K562 (cell line): Measurements from ENCODE around the gene MAGEA9B. TPM values are rescaled to one million over a fixed set of nuclear protein-coding genes. Genes with fewer than 3 reads are reported as not detected.
"Not testable (repeated sequence)": the region's sequence is repeated elsewhere in the genome, so short reads cannot be mapped to it uniquely, and the experiment has no call there.

ENCODE experiments used
- ATAC-seq: fragments of 200-7000 bp; cut with Tn5 transposase; 3 replicates; pipeline ENCODE4 v1.9.1; 2020; ENCODE audit warnings: moderate library complexity
- Bru-seq: library from RNA; stranded (reverse); fragments of 400-500 nt; gene quantifications from one replicate; lab custom pipeline; 2021; lab: Mats Ljungman, UMichigan
- BruChase-seq, 2 experiments: library from RNA; stranded (reverse); fragments of 400-500 nt; gene quantifications; one replicate each; lab custom pipeline; 2021; lab: Mats Ljungman, UMichigan
- BruUV-seq: library from RNA; stranded (reverse); fragments of 400-500 nt; replicated peaks from 2 replicates; lab custom pipeline; 2021; lab: Mats Ljungman, UMichigan
- CTCF ChIA-PET: fragments of 300-600 bp; formaldehyde crosslinking; extraction: SDS; loops from one replicate; lab custom pipeline; 2021; ENCODE audit warnings: low intra/inter-chr PET ratio; lab: Yijun Ruan, JAX
- POLR2A ChIA-PET: fragments of 300-600, 350-650 bp; sonication (Branson Sonifier 250); formaldehyde crosslinking; extraction: SDS; loops from one replicate; lab custom pipeline; 2021; ENCODE audit warnings: antibody characterized with exemption, inconsistent platforms; lab: Yijun Ruan, JAX
- DNase-seq, 4 experiments: peaks; one replicate each; pipeline versions ENCODE4 v3.0.0 to v3.0.0-alpha.2; 2011 to 2018; ENCODE audit warnings: low spot score in 3 of 4, mixed read lengths in 3 of 4; ENCODE audit errors: extremely low read depth in 1 of 4
- FAIRE-seq: peaks from 2 replicates; lab custom pipeline; 2011; peaks lifted over from hg19 to GRCh38; lab: Jason Lieb, UNC
- H2AFZ ChIP-seq: 2 replicates; pipeline ENCODE4 v1.6.0; 2011; ENCODE audit warnings: low read depth, low read length, control low read depth, inconsistent platforms
- H3K27ac ChIP-seq: fragments of 200-600 bp; 3 replicates; pipeline ENCODE4 v1.8.0; 2011; ENCODE audit warnings: low read depth, mild to moderate bottlenecking, control low read depth, inconsistent platforms, low read length, moderate library complexity, mixed read lengths; ENCODE audit errors: extremely low read depth
- H3K27me3 ChIP-seq, 2 experiments: fragments of 300-600 bp in 1 of 2; 2 replicates in 1 of 2; 3 replicates in 1 of 2; pipeline versions ENCODE4 v1.6.0 to v1.8.0; 2011; ENCODE audit warnings: inconsistent platforms in 2 of 2, low read length in 2 of 2, mild to moderate bottlenecking in 1 of 2, mixed read lengths in 1 of 2, moderate library complexity in 1 of 2; ENCODE audit not compliant: control insufficient read depth in 2 of 2, insufficient read depth in 2 of 2
- H3K36me3 ChIP-seq: fragments of 300-600 bp; 3 replicates; pipeline ENCODE4 v1.8.0; 2011; ENCODE audit warnings: mild to moderate bottlenecking, low read length, inconsistent platforms; ENCODE audit not compliant: control insufficient read depth, insufficient read depth
- H3K4me1 ChIP-seq, 2 experiments: fragments of 200-600 bp in 1 of 2; replicated peaks in 1 of 2; 2 replicates in 1 of 2; 3 replicates in 1 of 2; pipeline versions ENCODE4 v1.5.1 to v1.8.0; 2011; ENCODE audit warnings: inconsistent platforms in 2 of 2, low read length in 2 of 2, mild to moderate bottlenecking in 1 of 2, mixed read lengths in 1 of 2, moderate library complexity in 1 of 2; ENCODE audit not compliant: control insufficient read depth in 2 of 2, insufficient read depth in 2 of 2
- H3K4me2 ChIP-seq: 2 replicates; pipeline ENCODE4 v1.6.1; 2011; ENCODE audit warnings: low read length, control low read depth, inconsistent platforms, mixed read lengths; ENCODE audit not compliant: insufficient read depth
- H3K4me3 ChIP-seq: fragments of 200-600 bp; sonication (generic), shearing (Covaris generic); 2 replicates; pipeline ENCODE4 v1.5.1; 2016; ENCODE audit warnings: control low read depth, inconsistent platforms
- H3K79me2 ChIP-seq: fragments of 200-600 bp; 3 replicates; pipeline ENCODE4 v1.8.0; 2011; ENCODE audit warnings: low read length, inconsistent platforms; ENCODE audit not compliant: control insufficient read depth, insufficient read depth
- H3K9ac ChIP-seq, 2 experiments: 2 replicates each; pipeline versions ENCODE4 v1.6.0 to v1.6.1; 2011; ENCODE audit warnings: low read depth in 2 of 2, low read length in 2 of 2, control low read depth in 1 of 2, inconsistent platforms in 1 of 2, mild to moderate bottlenecking in 1 of 2, mixed read lengths in 1 of 2; ENCODE audit not compliant: insufficient read depth in 1 of 2
- H3K9me1 ChIP-seq: one replicate; pipeline ENCODE4 v1.6.0; 2011; ENCODE audit warnings: inconsistent platforms, mild to moderate bottlenecking, low read length, moderate library complexity; ENCODE audit not compliant: control insufficient read depth, insufficient read depth
- H3K9me3 ChIP-seq: replicated peaks from 2 replicates; pipeline ENCODE4 v1.5.1; 2011; ENCODE audit warnings: low read depth, low read length, inconsistent platforms; ENCODE audit not compliant: control insufficient read depth, insufficient read depth
- H4K20me1 ChIP-seq: replicated peaks from 2 replicates; pipeline ENCODE4 v1.6.1; 2011; ENCODE audit warnings: low read length, inconsistent platforms, mixed read lengths; ENCODE audit not compliant: control insufficient read depth, insufficient read depth
- WGBS: fragments of 100-300 bp; shearing (Covaris generic); methylation state at CpG from one replicate; pipeline ENCODE4 v1.1.6; 2016; ENCODE audit warnings: low coverage, mixed read lengths; ENCODE audit not compliant: insufficient coverage; ENCODE audit errors: missing lambda C conversion rate; 5-methylcytosine and 5-hydroxymethylcytosine counted together
- in situ Hi-C: fragments of 300-500 bp; cut with MboI; formaldehyde crosslinking; loops from 4 replicates; pipeline ENCODE4 v1.15.0; 2018; ENCODE audit warnings: inconsistent platforms, mixed read lengths
- intact Hi-C: fragments of 100-400 bp; cut with micrococcal nuclease; formaldehyde crosslinking; loops from 2 replicates; pipeline ENCODE4 v1.14.2; 2022
- long read RNA-seq, 3 experiments: library from polyadenylated mRNA in 2 of 3; library from RNA in 1 of 3; unstranded in 2 of 3; stranded (forward) in 1 of 3; transcript quantifications; one replicate each; pipeline ENCODE4 v2.0.0, GENCODE V29; 2019 to 2022
- polyA minus RNA-seq, 3 experiments: library from RNA; depleted of rRNA, polyadenylated mRNA; stranded (reverse); fragments of >200 nt; gene quantifications; 2 replicates each; pipeline ENCODE4 v1.2.3, GENCODE V29; 2011
- polyA plus RNA-seq, 8 experiments: library from polyadenylated mRNA; depleted of rRNA in 4 of 8; stranded (reverse) in 5 of 8; unstranded in 3 of 8; fragments of >200 nt; fragmentation: Nextera tagmentation in 2 of 8; fragmentation: Illumina TruSeq in 1 of 8; extraction: Ambion mirVana in 2 of 8; extraction: Trizol in 1 of 8; gene quantifications; 2 replicates each; pipeline versions ENCODE4 v1.2.1 to v1.2.3, GENCODE V29; 2011 to 2014; ENCODE audit warnings: inconsistent platforms in 1 of 8, missing spikeins in 1 of 8
- total RNA-seq, 7 experiments: library from RNA; depleted of rRNA in 6 of 7; stranded (reverse); fragments of >200 nt in 6 of 7; fragmentation: Illumina TruSeq in 2 of 7; extraction: Trizol in 2 of 7; gene quantifications; 2 replicates each; pipeline versions ENCODE4 v1.2.1 to v1.2.3, GENCODE V29; 2011 to 2021; ENCODE audit warnings: low replicate concordance in 1 of 7

Gene MAGEA9B
- 8.0 and 11.9 TPM in 2 replicates for total RNA-seq (2011; cell fraction: chromatin; rRNA removed; ENCODE audit: low replicate concordance)
- 7.0 and 10.3 TPM in 2 replicates for total RNA-seq (2011; cell fraction: nucleolus; rRNA removed)
- total RNA-seq (2011; cell fraction: nucleoplasm; rRNA removed), result 8.7 and 10.4 TPM in 2 replicates
- total RNA-seq (2014; rRNA removed) (13.4 and 20.6 TPM in 2 replicates), total RNA-seq (2014; rRNA removed; fragmentation: Illumina TruSeq; extraction: Trizol) (9.6 and 11.2 TPM in 2 replicates), total RNA-seq (2015; rRNA removed; fragmentation: Illumina TruSeq; extraction: Trizol) (12.3 and 12.4 TPM in 2 replicates), total RNA-seq (2021) (12.8 and 14.9 TPM in 2 replicates), polyA plus RNA-seq (2011; rRNA removed) (11.9 and 31.2 TPM in 2 replicates), polyA plus RNA-seq (2014; fragmentation: Illumina TruSeq; extraction: Trizol) (18.5 and 19.4 TPM in 2 replicates), polyA plus RNA-seq (2014; fragmentation: Nextera tagmentation; extraction: Ambion mirVana) (10 to 100 TPM; 11.7 to 14.1 TPM), polyA plus RNA-seq (2014; rRNA removed) (15.7 and 18.2 TPM in 2 replicates), polyA minus RNA-seq (2011; rRNA and poly(A)+ RNA removed) (3.8 and 13.4 TPM in 2 replicates), Bru-seq, nascent RNA (percentile 42 among the genes with signal in this experiment), BruChase-seq, experiment 1, labeled RNA remaining after a 2-hour chase (percentile 48 among the genes with signal in this experiment), BruChase-seq, experiment 2, labeled RNA remaining after a 6-hour chase (percentile 55 among the genes with signal in this experiment)
- 11.3 and 35.9 TPM in 2 replicates for polyA plus RNA-seq (2011; cell fraction: cytosol; rRNA removed)
- 8.7 and 25.4 TPM in 2 replicates for polyA plus RNA-seq (2011; cell fraction: nucleus; rRNA removed)
- 14.0 and 21.5 TPM in 2 replicates for polyA plus RNA-seq (2012)
- polyA minus RNA-seq (2011; cell fraction: cytosol; rRNA and poly(A)+ RNA removed), result 5.2 and 14.5 TPM in 2 replicates
- 2.6 and 3.1 TPM in 2 replicates for polyA minus RNA-seq (2011; cell fraction: nucleus; rRNA and poly(A)+ RNA removed)
- long read RNA-seq, experiment 1, transcript MAGEA9B-203 (4 exons, 1,807 nt), result major isoform, 99 of 181 reads
- long read RNA-seq, experiment 1, transcript MAGEA9B-204 (3 exons, 536 nt), result minor isoform, 30 of 181 reads
- long read RNA-seq, experiment 1, transcript MAGEA9B-201 (4 exons, 891 nt), result minor isoform, 10 of 181 reads
- long read RNA-seq, experiment 1, partial matches to known transcripts, result 12 of 181 reads
- long read RNA-seq, experiment 1, other reads (novel, unspliced or antisense), result 29 of 181 reads
- long read RNA-seq, experiment 2, transcript MAGEA9B-203 (4 exons, 1,807 nt), result major isoform, 10 of 26 reads
- long read RNA-seq, experiment 2, partial matches to known transcripts, result 7 of 26 reads
- long read RNA-seq, experiment 2, other reads (novel, unspliced or antisense), result 7 of 26 reads
- long read RNA-seq, experiment 3, transcript MAGEA9B-203 (4 exons, 1,807 nt), result major isoform, 49 of 83 reads
- long read RNA-seq, experiment 3, transcript MAGEA9B-204 (3 exons, 536 nt), result minor isoform, 14 of 83 reads
- long read RNA-seq, experiment 3, transcript MAGEA9B-201 (4 exons, 891 nt), result minor isoform, 8 of 83 reads
- long read RNA-seq, experiment 3, partial matches to known transcripts, result 3 of 83 reads
- long read RNA-seq, experiment 3, other reads (novel, unspliced or antisense), result 9 of 83 reads

GRCh38 chrX:149587359-149587758 lies at the start of gene MAGEA9B:
MAGEA9B (minus strand) TSS chrX:149587459; CDS start chrX:149583179, 4,280 bp downstream.
- intact Hi-C loops, H3K9me3 ChIP-seq, POLR2A ChIA-PET, H3K9me1 ChIP-seq, H3K4me2 ChIP-seq, H3K9ac ChIP-seq, H3K27me3 ChIP-seq, CTCF ChIA-PET, BruUV-seq, DNase-seq, H3K4me1 ChIP-seq, H3K27ac ChIP-seq, H3K36me3 ChIP-seq, H2AFZ ChIP-seq, H3K79me2 ChIP-seq, FAIRE-seq, H3K4me3 ChIP-seq, H4K20me1 ChIP-seq: not testable (repeated sequence)
- ATAC-seq, result peak; percentile 81
- no CpG with 5 or more reads among the region's 12 CpGs for WGBS
- in situ Hi-C loops, result loop anchor here (25.0 kb wide), 1 partner anchor 225 kb away; no protein-coding TSS in a partner anchor
